T-cell (primary cell): ENCODE data around the gene TBC1D4. TPM values are rescaled to one million over a fixed set of nuclear protein-coding genes. Genes with fewer than 3 reads are reported as not detected.

ENCODE experiments used
- ATAC-seq, 4 experiments: fragments of 200-7000 bp in 3 of 4; fragments of 150-1000 bp in 1 of 4; cut with Tn5 transposase; replicated peaks in 1 of 4; 1 replicate in 3 of 4; 2 replicates in 1 of 4; pipeline ENCODE4 v1.10.0; 2021; ENCODE audit warnings: moderate library complexity in 3 of 4, mild to moderate bottlenecking in 2 of 4, moderate number of reproducible peaks in 1 of 4
- CTCF ChIA-PET, 2 donors: fragments of 300-600 bp; sonication (Branson Sonifier 250); formaldehyde crosslinking; loops; one replicate each; lab custom pipeline; 2022; ENCODE audit warnings: antibody characterized with exemption in 2 of 2; lab: Charles Lee
- POLR2A ChIA-PET, 2 donors: fragments of 300-600 bp; sonication (Branson Sonifier 250); formaldehyde crosslinking; loops; one replicate each; lab custom pipeline; 2022; ENCODE audit warnings: antibody characterized with exemption in 2 of 2; lab: Charles Lee
- DNase-seq, 35 experiments: peaks; one replicate each; pipeline versions ENCODE4 v3.0.0 to v3.0.0-alpha.2; 2013 to 2023
- H3K27ac ChIP-seq: one replicate; pipeline ENCODE4 v1.5.1; 2013; ENCODE audit warnings: low read length
- H3K27me3 ChIP-seq, 2 experiments: replicated peaks in 1 of 2; 1 replicate in 1 of 2; 2 replicates in 1 of 2; pipeline versions ENCODE4 v1.6.1 to v1.7.0; 2013; ENCODE audit warnings: low read length in 1 of 2, mixed read lengths in 1 of 2; ENCODE audit not compliant: control insufficient read depth in 2 of 2, insufficient read depth in 2 of 2; ENCODE audit errors: extremely low read depth in 1 of 2
- H3K36me3 ChIP-seq, 2 donors: 1 replicate in 1 of 2; 2 replicates in 1 of 2; pipeline versions ENCODE4 v1.6.1 to v1.7.0; 2013; ENCODE audit warnings: low read length in 1 of 2; ENCODE audit not compliant: control insufficient read depth in 2 of 2, insufficient read depth in 1 of 2; ENCODE audit errors: extremely low read depth in 1 of 2
- H3K4me1 ChIP-seq, 2 experiments: 1 replicate in 1 of 2; 2 replicates in 1 of 2; pipeline versions ENCODE4 v1.6.1 to v1.7.0; 2013; ENCODE audit warnings: low read length in 2 of 2, mixed read lengths in 1 of 2; ENCODE audit not compliant: insufficient read depth in 2 of 2, control insufficient read depth in 1 of 2; ENCODE audit errors: extremely low read depth in 1 of 2
- H3K4me3 ChIP-seq, 2 donors: 1 replicate in 1 of 2; 2 replicates in 1 of 2; pipeline versions ENCODE4 v1.5.1 to v1.7.0; 2013; ENCODE audit warnings: mild to moderate bottlenecking in 2 of 2, low read length in 1 of 2, moderate library complexity in 1 of 2; ENCODE audit not compliant: control insufficient read depth in 1 of 2; ENCODE audit errors: extremely low read depth in 1 of 2
- H3K9me3 ChIP-seq: 2 replicates; pipeline ENCODE4 v1.7.0; 2013
- H3K27ac Mint-ChIP-seq, 2 donors: one replicate each; pipeline ENCODE4 v1.8.0; 2020 to 2021; ENCODE audit warnings: mild to moderate bottlenecking in 2 of 2, mixed read lengths in 2 of 2
- H3K27me3 Mint-ChIP-seq, 2 donors: one replicate each; pipeline ENCODE4 v1.8.0; 2021 to 2022; ENCODE audit warnings: mixed read lengths in 2 of 2
- H3K36me3 Mint-ChIP-seq: one replicate; pipeline ENCODE4 v1.8.0; 2021; ENCODE audit warnings: mixed read lengths
- H3K4me1 Mint-ChIP-seq, 3 donors: one replicate each; pipeline ENCODE4 v1.8.0; 2020 to 2022; ENCODE audit warnings: mixed read lengths in 3 of 3, mild to moderate bottlenecking in 1 of 3
- H3K4me3 Mint-ChIP-seq, 3 donors: one replicate each; pipeline ENCODE4 v1.8.0; 2020 to 2022; ENCODE audit warnings: mild to moderate bottlenecking in 3 of 3, mixed read lengths in 3 of 3, moderate library complexity in 3 of 3
- H3K9me3 Mint-ChIP-seq, 3 donors: one replicate each; pipeline ENCODE4 v1.8.0; 2020 to 2022; ENCODE audit warnings: mixed read lengths in 3 of 3
- WGBS: methylation state at CpG from one replicate; pipeline ENCODE4 v1.1.5; 2013; ENCODE audit warnings: missing lambda C conversion rate; ENCODE audit not compliant: insufficient coverage; 5-methylcytosine and 5-hydroxymethylcytosine counted together
- total RNA-seq, 35 experiments: library from RNA in 6 of 35; stranded (reverse) in 6 of 35; fragments of 120-200 nt in 1 of 35; gene quantifications; one replicate each; pipeline versions ENCODE4 v1.2.1 to v1.2.4 and lab custom pipeline; 2013 to 2026

The TBC1D4 gene
- total RNA-seq, 5 donors from 2014 or later (not counting 1 experiment from before 2014, with no cell fraction given): 45.7 to 67.9 (median 56.8) TPM

DNA sequence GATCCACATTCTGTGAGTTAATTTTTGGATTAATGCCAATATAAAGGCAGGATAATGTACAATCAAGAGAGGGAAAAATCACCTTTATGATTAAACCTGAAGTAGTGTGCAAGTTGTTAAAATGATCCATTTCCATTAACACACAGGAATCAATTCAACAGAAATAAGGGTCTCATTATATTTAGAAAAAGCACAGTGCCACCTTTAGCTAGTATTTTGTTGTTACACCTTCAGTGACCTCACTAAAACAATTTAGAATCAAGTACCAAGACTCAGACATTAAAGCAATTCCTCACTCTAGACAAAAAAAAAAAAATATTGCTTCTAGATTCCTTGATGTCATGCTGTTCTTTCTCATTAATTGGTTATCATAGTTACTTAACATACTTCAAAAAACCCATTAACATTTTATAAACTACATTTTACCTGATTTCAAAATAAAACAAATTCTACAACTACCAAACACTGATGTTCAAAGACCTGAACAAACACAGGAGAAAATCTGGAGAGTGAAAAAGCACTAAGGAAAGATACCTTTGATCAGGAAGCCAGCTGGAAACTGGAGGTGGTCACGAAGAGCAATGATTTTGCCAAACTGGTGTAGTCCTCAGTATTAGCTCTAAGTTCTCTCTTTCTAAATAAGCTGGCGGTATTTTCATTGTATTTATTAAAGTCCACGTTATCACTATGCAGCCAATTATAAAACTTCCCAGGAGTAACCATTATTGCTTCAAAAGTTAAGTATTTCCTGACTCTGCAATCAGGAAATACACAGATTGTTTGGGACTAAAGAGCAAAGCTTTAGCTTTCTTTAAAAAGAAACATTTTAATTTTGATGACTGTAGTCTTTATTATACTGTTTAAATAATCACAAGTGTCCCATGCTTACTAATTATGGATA, 115.3 kb downstream of the TBC1D4 start:
- Mint-ChIP-seq H3K4me3 (no peak overlapping the region), H3K9me3 (no peaks in the 10 kb centered on the region), H3K27me3 (peaks cover 0 to 6% of the 10 kb centered on the region in 2 donors), H3K36me3 (no peaks in the 10 kb centered on the region), H3K4me1 (peaks cover 6 to 10% (median 8%) of the 10 kb centered on the region in 3 donors), H3K27ac (no peak overlapping the region)
- WGBS: no CpG with 5 or more reads among the region's 3 CpGs
- no peak for ATAC-seq
- no peak for DNase-seq
- H3K4me3 ChIP-seq: no peak overlapping the region
- ChIA-PET POLR2A (interaction anchor here (0.7 to 0.8 kb wide), 4 partner anchors 15 to 1500 kb away, joined by 3 to 4 read pairs (median 3); no protein-coding TSS in a partner anchor), CTCF (interaction anchor here in 1 of 2 donors (1.3 to 4.1 kb wide), 2 partner anchors 10 to 40 kb away, joined by 3 to 18 read pairs; no protein-coding TSS in a partner anchor)
- H3K27me3 ChIP-seq: no peaks in the 10 kb centered on the region
- no peak overlapping the region for H3K27ac ChIP-seq
- H3K4me1 ChIP-seq: no peaks in the 10 kb centered on the region
- H3K36me3 ChIP-seq: no peaks in the 10 kb centered on the region
- no peaks in the 10 kb centered on the region for H3K9me3 ChIP-seq

DNA sequence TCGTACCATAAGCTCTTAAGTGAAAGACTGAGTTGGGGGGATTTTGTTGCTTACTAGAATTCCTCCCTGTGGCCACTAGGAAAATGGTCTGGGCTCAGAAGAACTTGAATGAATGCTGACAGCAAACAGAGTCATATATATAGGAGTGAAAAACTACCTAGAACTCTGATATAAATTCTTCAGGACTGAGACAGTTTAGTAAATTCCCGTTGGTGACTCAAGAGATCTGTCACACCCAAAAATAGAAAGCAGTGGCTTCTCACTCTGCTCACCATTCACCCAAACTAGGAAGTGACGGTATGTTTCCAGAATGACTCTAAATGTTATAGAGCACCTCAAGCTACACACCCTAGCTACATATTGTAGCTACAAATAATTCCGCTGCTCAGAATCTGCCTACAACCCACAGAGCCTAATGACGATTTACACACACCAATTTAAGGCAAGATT, 116.2 kb downstream of the TBC1D4 start:
- H3K36me3 ChIP-seq: no peaks in the 10 kb centered on the region
- H3K4me1 Mint-ChIP-seq: peaks cover 6 to 10% (median 8%) of the 10 kb centered on the region in 3 donors
- H3K27ac Mint-ChIP-seq: no peak overlapping the region
- no peaks in the 10 kb centered on the region for H3K4me1 ChIP-seq
- H3K4me3 ChIP-seq: no peak overlapping the region
- no peak overlapping the region for H3K27ac ChIP-seq
- POLR2A ChIA-PET: interaction anchor here in 1 of 2 donors (0.7 kb wide), 1 partner anchor 44 kb away, joined by 3 read pairs; no protein-coding TSS in a partner anchor
- H3K27me3 ChIP-seq: no peaks in the 10 kb centered on the region
- H3K27me3 Mint-ChIP-seq: peaks cover 0 to 6% of the 10 kb centered on the region in 2 donors
- H3K4me3 Mint-ChIP-seq: no peak overlapping the region
- no peaks in the 10 kb centered on the region for H3K9me3 Mint-ChIP-seq
- H3K36me3 Mint-ChIP-seq: no peaks in the 10 kb centered on the region
- DNase-seq: peak in 1 of 35 experiments; percentile 24
- CTCF ChIA-PET: interaction anchor here (1.0 to 4.1 kb wide), 3 partner anchors 11 to 39 kb away, joined by 3 to 18 read pairs (median 4); no protein-coding TSS in a partner anchor
- H3K9me3 ChIP-seq: no peaks in the 10 kb centered on the region
- ATAC-seq: peak in 2 of 4 experiments; percentile 35 to 39
- whole genome bisulfite sequencing: 29% methylated on average over 2 of the region's 5 CpGs

DNA sequence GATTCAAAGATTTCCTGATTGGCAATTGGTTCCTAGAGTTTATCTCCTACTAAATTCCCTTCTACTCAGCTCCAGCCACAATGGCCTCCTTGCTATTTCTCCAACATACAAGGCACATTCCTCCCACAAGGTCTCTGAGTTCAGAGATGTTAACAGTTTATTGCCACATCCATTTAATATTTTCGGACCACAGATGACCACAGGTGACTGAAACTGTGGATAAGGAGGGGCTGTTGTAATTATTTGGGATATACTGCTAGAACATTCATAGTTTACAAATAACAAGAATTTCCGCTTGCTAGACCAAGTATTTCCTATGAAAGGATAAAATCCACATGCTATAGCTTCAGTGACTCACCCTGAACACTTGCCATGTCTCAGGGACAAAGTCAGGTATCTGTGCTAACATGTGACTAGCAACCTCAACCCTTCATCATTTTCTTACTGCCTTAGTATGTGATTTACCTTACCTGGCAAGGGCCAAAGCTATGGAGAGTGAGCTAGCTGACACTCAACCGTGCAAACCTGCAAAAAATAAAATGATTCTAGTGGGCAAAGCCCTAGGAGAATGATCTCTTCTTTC, 117.7 kb downstream of the TBC1D4 start:
- Mint-ChIP-seq H3K4me3 (no peak overlapping the region), H3K27me3 (peaks cover 0 to 6% of the 10 kb centered on the region in 2 donors), H3K4me1 (peaks cover 6 to 10% (median 8%) of the 10 kb centered on the region in 3 donors), H3K27ac (no peak overlapping the region), H3K36me3 (no peaks in the 10 kb centered on the region), H3K9me3 (no peaks in the 10 kb centered on the region)
- Histone ChIP-seq H3K4me3 (no peak overlapping the region), H3K27me3 (no peaks in the 10 kb centered on the region), H3K36me3 (no peaks in the 10 kb centered on the region), H3K4me1 (no peaks in the 10 kb centered on the region), H3K9me3 (no peaks in the 10 kb centered on the region), H3K27ac (no peak overlapping the region)
- ChIA-PET CTCF (no interaction called here), POLR2A (no interaction called here)
- ATAC-seq (no peak), DNase-seq (no peak)
- no CpG with 5 or more reads among the region's 3 CpGs for WGBS

DNA sequence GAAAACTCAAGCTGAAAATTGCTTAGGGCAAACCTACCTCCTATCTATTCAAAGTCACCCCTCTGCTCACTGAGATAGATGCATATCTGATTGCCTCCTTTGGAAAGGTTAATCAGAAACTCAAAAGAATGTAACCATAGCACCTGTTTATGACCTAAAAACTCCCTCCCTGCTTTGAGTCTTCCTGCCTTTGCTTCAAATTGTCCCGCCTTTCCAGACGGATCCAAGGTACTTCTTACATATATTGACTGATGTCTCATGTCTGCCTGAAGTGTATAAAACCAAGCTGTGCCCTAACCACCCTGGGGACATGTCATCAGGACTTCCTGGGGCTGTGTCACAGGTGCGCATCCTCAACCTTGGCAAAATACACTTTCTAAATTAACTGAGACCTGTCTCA, 118.6 kb downstream of the TBC1D4 start:
- Mint-ChIP-seq H3K27me3 (peaks cover 0 to 6% of the 10 kb centered on the region in 2 donors), H3K9me3 (no peaks in the 10 kb centered on the region), H3K27ac (no peak overlapping the region), H3K4me1 (peaks cover 6 to 10% (median 8%) of the 10 kb centered on the region in 3 donors), H3K36me3 (no peaks in the 10 kb centered on the region), H3K4me3 (no peak overlapping the region)
- ChIA-PET CTCF (no interaction called here), POLR2A (no interaction called here)
- no peaks in the 10 kb centered on the region for H3K36me3 ChIP-seq
- H3K4me3 ChIP-seq: no peak overlapping the region
- DNase-seq (no peak), ATAC-seq (no peak)
- H3K4me1 ChIP-seq: no peaks in the 10 kb centered on the region
- WGBS: 83% methylated on average over 2 of the region's 3 CpGs
- no peaks in the 10 kb centered on the region for H3K9me3 ChIP-seq
- H3K27ac ChIP-seq: no peak overlapping the region
- H3K27me3 ChIP-seq: no peaks in the 10 kb centered on the region

DNA sequence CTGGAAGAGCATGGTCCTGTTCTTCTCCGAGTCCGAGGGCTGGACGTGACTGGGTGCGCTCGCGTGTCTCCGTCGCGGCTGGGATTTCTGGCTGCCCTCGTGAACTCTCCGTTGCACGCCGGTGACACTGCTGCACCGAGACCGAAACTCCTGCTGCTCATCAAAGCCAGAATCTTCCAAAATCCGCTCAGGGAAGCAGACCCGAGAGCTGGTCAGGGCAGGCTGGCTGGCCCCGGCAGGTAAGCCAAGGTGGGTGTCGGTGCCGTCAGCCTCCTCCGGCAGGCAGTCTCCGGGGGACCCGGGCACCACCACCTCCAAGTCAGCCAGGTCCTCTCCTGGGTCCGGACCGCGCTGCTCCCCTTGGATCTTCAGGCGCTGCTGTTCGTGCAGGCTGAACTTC, 119.9 kb downstream of the TBC1D4 start:
- no peaks in the 10 kb centered on the region for H3K36me3 Mint-ChIP-seq
- peaks cover 0 to 6% of the 10 kb centered on the region in 2 donors for H3K27me3 Mint-ChIP-seq
- H3K27ac Mint-ChIP-seq: no peak overlapping the region
- no peak overlapping the region for H3K4me3 Mint-ChIP-seq
- WGBS: 95% methylated on average over 28 of the region's 28 CpGs
- POLR2A ChIA-PET: no interaction called here
- H3K4me1 ChIP-seq: peaks cover 0 to 4% of the 10 kb centered on the region in 2 experiments
- CTCF ChIA-PET: no interaction called here
- no peak overlapping the region for H3K4me3 ChIP-seq
- no peaks in the 10 kb centered on the region for H3K9me3 ChIP-seq
- DNase-seq (no peak), ATAC-seq (no peak)
- no peaks in the 10 kb centered on the region for H3K36me3 ChIP-seq
- no peak overlapping the region for H3K27ac ChIP-seq
- no peaks in the 10 kb centered on the region for H3K9me3 Mint-ChIP-seq
- H3K4me1 Mint-ChIP-seq: peaks cover 13 to 16% (median 14%) of the 10 kb centered on the region in 3 donors
- H3K27me3 ChIP-seq: no peaks in the 10 kb centered on the region

DNA sequence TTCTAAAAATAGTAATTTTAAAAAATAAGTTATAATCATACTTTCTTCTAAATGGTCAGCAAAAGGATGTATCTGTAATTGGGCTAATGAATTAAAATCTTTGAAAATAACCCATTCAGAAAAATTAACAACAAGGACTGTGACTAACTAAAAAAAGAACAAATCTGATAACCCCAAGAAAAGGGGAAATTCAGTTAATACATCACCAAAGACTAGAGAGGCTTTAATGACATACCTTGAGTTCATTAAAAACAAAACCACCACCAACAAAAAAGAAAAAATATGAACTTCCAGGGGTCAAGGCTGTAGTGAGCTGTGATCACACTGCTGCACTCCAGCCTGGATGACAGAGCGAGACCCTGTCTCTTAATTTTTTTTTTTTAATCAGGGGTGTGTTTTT, 121.8 kb downstream of the TBC1D4 start:
- CTCF ChIA-PET: no interaction called here
- no peaks in the 10 kb centered on the region for H3K36me3 ChIP-seq
- WGBS: no CpG with 5 or more reads among the region's 1 CpG
- H3K4me3 Mint-ChIP-seq: no peak overlapping the region
- no peak overlapping the region for H3K27ac ChIP-seq
- no peaks in the 10 kb centered on the region for H3K36me3 Mint-ChIP-seq
- H3K27me3 Mint-ChIP-seq: no peaks in the 10 kb centered on the region
- H3K9me3 Mint-ChIP-seq: no peaks in the 10 kb centered on the region
- peaks cover 0 to 4% of the 10 kb centered on the region in 2 experiments for H3K4me1 ChIP-seq
- peaks cover 4 to 10% (median 5%) of the 10 kb centered on the region in 3 donors for H3K4me1 Mint-ChIP-seq
- H3K9me3 ChIP-seq: no peaks in the 10 kb centered on the region
- no peaks in the 10 kb centered on the region for H3K27me3 ChIP-seq
- no peak for ATAC-seq
- no peak overlapping the region for H3K27ac Mint-ChIP-seq
- DNase-seq: no peak
- no peak overlapping the region for H3K4me3 ChIP-seq
- POLR2A ChIA-PET: interaction anchor here in 1 of 2 donors (0.6 kb wide), 1 partner anchor 1835 kb away, joined by 3 read pairs; no protein-coding TSS in a partner anchor
